ENCODE measurements around the gene SYNDIG1.

The SYNDIG1 gene

GRCh38 chr20:24493181-24493580, 23.8 kb downstream of the SYNDIG1 start:
- H3K27me3 ChIP-seq (ENCODE audit: insufficient read depth, poor library complexity, severe bottlenecking): no peaks in the 10 kb centered on the region
- DNase-seq (ENCODE audit: low read depth in 1 of 2, low spot score in 1 of 2): no peak
- no peak overlapping the region for H3K27ac ChIP-seq (replicated peaks)
- no peak overlapping the region for H3K4me3 ChIP-seq (replicated peaks; ENCODE audit: insufficient read depth, low read length)
- no peak for TF ChIP-seq GABPA (IDR thresholded peaks at IDR 0.05; ENCODE audit: low read depth)
- no peak for TF ChIP-seq POLR2AphosphoS5 (IDR thresholded peaks at IDR 0.05; ENCODE audit: low read depth)
- no peak for TF ChIP-seq CTCF (IDR thresholded peaks at IDR 0.05; ENCODE audit: insufficient read depth, low read length)
- TF ChIP-seq REST (IDR thresholded peaks at IDR 0.05; ENCODE audit: insufficient replicate concordance, low read depth): no peak
- no peak for TF ChIP-seq SPI1 (IDR thresholded peaks at IDR 0.05; ENCODE audit: borderline replicate concordance, low read depth)

GRCh38 chr20:24493661-24494459, 24.4 kb downstream of the SYNDIG1 start:
- H3K27me3 ChIP-seq (ENCODE audit: insufficient read depth, poor library complexity, severe bottlenecking): no peaks in the 10 kb centered on the region
- TF ChIP-seq SPI1 (IDR thresholded peaks at IDR 0.05; ENCODE audit: borderline replicate concordance, low read depth): no peak
- TF ChIP-seq POLR2AphosphoS5 (IDR thresholded peaks at IDR 0.05; ENCODE audit: low read depth): no peak
- TF ChIP-seq CTCF (IDR thresholded peaks at IDR 0.05; ENCODE audit: insufficient read depth, low read length): no peak
- no peak for TF ChIP-seq GABPA (IDR thresholded peaks at IDR 0.05; ENCODE audit: low read depth)
- no peak for TF ChIP-seq REST (IDR thresholded peaks at IDR 0.05; ENCODE audit: insufficient replicate concordance, low read depth)
- DNase-seq (ENCODE audit: low read depth in 1 of 2, low spot score in 1 of 2): no peak

GRCh38 chr20:24494460-24494920, 25.1 kb downstream of the SYNDIG1 start:
- no peak for DNase-seq (ENCODE audit: low read depth in 1 of 2, low spot score in 1 of 2)
- Histone ChIP-seq H3K4me3 (replicated peaks; ENCODE audit: insufficient read depth, low read length) (no peak overlapping the region), H3K27ac (replicated peaks) (no peak overlapping the region), H3K27me3 (ENCODE audit: insufficient read depth, poor library complexity, severe bottlenecking) (no peaks in the 10 kb centered on the region)
- TF ChIP-seq REST (IDR thresholded peaks at IDR 0.05; ENCODE audit: insufficient replicate concordance, low read depth): no peak
- TF ChIP-seq CTCF (IDR thresholded peaks at IDR 0.05; ENCODE audit: insufficient read depth, low read length): no peak
- TF ChIP-seq GABPA (IDR thresholded peaks at IDR 0.05; ENCODE audit: low read depth): no peak
- no peak for TF ChIP-seq POLR2AphosphoS5 (IDR thresholded peaks at IDR 0.05; ENCODE audit: low read depth)
- TF ChIP-seq SPI1 (IDR thresholded peaks at IDR 0.05; ENCODE audit: borderline replicate concordance, low read depth): no peak

More at GRCh38 chr20:24493661-24494459, 24.4 kb downstream of the SYNDIG1 start:
- no peak overlapping the region for H3K4me3 ChIP-seq (replicated peaks; ENCODE audit: insufficient read depth, low read length)
- H3K27ac ChIP-seq (replicated peaks): no peak overlapping the region
